ENCODE measurements around the gene MAD2L2.
A peak's percentile ranks its signal among the peaks of the same experiment; 100 is the strongest.
"Not testable (repeated sequence)": the region's sequence is repeated elsewhere in the genome, so short reads cannot be mapped to it uniquely, and the experiment has no call there.

The MAD2L2 gene

DNA sequence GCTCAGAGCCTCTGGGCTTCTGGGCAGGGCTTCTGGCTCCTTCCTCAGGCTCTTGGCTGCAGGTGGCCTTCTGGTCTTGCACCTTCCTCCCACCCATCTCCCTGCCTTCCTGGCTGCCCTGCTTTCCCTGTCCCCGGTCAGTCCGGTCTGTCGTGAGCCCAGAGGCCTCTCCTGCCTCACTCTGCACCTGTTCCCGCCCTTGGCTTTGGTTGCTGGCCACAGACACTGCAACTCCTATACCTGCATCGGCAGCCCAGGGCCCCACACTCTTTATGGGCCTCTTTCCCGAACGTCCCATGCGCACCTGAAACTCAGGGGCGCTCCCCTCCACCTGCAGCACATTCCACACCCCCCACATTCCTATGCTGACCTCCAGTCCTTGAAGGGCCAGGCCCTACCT is 34.6 kb downstream of the MAD2L2 start:
- no peak overlapping the region for H3K4me3 ChIP-seq (ENCODE audit: low read depth, low read length)
- TF ChIP-seq, protein P1, sequence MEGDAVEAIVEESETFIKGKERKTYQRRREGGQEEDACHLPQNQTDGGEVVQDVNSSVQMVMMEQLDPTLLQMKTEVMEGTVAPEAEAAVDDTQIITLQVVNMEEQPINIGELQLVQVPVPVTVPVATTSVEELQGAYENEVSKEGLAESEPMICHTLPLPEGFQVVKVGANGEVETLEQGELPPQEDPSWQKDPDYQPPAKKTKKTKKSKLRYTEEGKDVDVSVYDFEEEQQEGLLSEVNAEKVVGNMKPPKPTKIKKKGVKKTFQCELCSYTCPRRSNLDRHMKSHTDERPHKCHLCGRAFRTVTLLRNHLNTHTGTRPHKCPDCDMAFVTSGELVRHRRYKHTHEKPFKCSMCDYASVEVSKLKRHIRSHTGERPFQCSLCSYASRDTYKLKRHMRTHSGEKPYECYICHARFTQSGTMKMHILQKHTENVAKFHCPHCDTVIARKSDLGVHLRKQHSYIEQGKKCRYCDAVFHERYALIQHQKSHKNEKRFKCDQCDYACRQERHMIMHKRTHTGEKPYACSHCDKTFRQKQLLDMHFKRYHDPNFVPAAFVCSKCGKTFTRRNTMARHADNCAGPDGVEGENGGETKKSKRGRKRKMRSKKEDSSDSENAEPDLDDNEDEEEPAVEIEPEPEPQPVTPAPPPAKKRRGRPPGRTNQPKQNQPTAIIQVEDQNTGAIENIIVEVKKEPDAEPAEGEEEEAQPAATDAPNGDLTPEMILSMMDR (IDR thresholded peaks at IDR 0.05; ENCODE audit: insufficient read depth, low read depth, low read length, missing control alignments) = no peak
- DNase-seq (ENCODE audit: low read depth) = no peak

DNA sequence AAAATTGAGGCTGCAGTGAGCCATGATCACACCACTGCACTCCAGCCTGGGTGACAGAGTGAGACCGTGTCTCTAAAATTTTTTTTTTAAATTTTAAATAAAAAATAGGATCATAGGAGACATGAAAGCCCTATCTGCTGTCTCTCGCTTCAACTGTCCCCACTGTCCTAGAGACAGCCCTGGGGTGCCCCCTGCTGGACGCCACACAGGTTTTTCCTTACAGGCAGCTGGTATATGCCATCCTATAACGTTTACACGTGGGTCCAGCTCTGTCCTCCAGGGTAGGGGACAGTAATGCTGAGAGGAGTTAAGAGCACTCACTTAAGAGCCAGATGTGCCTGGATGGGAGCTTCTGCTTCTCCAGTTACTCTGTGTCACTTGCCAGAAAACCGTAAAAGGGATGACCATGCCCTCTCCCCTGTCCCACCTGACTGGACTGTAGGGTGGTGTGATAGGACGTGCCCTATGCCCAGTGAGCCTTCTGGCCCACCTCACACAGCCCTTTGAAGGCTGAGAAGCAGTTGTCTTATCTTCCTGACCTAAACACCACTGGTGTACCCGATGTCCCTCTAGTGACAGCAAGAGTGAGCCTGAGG is 35.2 kb downstream of the MAD2L2 start:
- TF ChIP-seq, protein P1 (IDR thresholded peaks at IDR 0.05; ENCODE audit: insufficient read depth, low read depth, low read length, missing control alignments) = peak; percentile 83
- DNase-seq (ENCODE audit: low read depth) = peak; percentile 78
- no peak overlapping the region for H3K4me3 ChIP-seq (ENCODE audit: low read depth, low read length)

DNA sequence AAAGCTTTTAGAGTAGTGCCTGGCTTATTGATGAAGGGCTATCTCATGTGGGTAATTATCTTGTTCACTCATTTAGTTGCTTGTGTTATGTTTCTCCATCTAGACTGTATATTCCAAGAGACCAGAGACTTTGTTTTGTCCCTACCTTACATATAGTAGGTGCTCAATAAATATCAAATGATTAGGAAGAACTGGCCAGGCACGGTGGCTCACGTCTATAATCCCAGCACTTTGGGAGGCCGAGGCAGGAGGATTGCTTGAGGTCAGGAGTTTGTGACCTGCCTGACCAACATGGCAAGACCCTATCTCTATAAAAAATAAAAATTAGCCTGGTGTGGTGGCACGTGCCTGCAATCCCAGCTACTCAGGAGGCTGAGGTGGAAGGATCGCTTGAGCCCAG is 35.7 kb downstream of the MAD2L2 start:
- no peak overlapping the region for H3K4me3 ChIP-seq (ENCODE audit: low read depth, low read length)
- DNase-seq (ENCODE audit: low read depth) = no peak
- TF ChIP-seq, protein P1 (IDR thresholded peaks at IDR 0.05; ENCODE audit: insufficient read depth, low read depth, low read length, missing control alignments) = no peak

DNA sequence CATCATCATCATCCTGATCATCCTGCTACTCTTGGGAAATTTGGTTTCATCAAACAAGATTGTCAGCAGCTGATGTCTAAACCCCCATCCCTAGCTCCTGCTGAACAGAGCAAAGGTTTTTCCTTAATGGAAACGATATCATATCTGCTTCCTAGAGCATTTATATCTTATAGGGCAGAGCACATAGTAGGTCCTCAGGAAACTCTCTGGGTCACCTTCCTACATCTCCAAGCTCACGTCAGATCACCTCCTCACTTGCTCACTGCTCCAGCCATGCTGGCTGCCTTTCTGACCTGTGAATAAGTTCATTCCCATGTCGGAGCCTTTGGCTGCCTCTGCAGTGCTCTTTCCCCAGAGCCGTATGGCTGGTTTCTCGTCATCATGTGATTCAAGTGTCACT is 37.2 kb downstream of the MAD2L2 start:
- no peak for DNase-seq (ENCODE audit: low read depth)
- TF ChIP-seq, protein P1 (IDR thresholded peaks at IDR 0.05; ENCODE audit: insufficient read depth, low read depth, low read length, missing control alignments) = no peak
- H3K4me3 ChIP-seq (ENCODE audit: low read depth, low read length) = no peak overlapping the region

DNA sequence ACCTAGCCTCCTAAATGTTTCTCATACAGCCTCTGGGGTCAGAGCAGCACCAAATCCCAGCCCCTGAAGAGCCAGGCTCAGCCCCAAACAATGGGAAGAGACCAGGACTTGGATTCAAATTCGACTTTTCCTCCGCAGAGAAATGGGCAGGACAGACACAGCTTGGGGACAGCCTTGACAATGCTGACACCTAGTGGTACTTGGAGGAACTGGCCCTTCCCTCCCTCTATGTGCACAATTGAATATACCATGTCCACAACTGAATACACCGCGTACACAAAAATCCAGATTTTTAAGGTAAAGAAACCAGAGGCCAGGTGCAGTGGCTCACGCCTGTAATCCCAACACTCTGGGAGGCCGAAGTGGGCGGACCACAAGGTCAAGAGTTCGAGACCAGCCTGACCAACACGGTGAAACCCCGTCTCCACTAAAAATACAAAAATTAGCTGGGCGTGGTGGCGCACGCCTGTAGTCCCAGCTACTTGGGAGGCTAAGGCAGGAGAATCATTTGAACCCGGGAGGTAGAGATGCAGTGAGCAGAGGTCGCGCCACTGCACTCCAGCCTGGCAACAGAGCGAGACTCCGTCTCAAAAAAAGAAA is 38.4 kb downstream of the MAD2L2 start:
- not testable (repeated sequence) for H3K4me3 ChIP-seq (ENCODE audit: low read depth, low read length)
- TF ChIP-seq, protein P1 (IDR thresholded peaks at IDR 0.05; ENCODE audit: insufficient read depth, low read depth, low read length, missing control alignments) = peak; percentile 99
- peak; percentile 73 for DNase-seq (ENCODE audit: low read depth)

DNA sequence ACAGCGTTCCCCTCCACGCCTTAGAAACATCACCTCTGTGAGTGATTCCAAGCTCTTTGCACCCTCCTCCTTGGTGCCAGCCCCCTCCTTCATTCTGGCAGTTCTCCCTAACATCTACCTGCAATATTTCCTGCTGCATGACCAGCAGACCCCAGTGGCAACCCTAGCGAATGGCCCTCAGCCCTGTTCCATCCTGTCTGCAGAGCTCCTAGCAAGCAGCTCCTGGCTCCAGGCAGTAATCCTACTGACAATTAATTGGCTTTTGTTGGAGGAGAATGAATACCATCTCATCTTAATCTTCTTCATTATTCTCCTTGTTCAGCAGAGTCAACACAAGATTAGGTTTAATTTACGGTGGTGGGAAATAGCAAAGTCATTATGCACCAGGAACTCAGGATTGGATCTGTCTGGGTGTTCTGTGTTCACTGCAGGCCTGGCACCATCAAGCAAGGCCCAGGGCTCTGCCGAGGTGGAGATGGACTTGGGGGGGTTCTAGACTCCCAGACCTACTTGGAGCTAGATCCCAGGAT is 39.1 kb downstream of the MAD2L2 start:
- H3K4me3 ChIP-seq (ENCODE audit: low read depth, low read length) = no peak overlapping the region
- DNase-seq (ENCODE audit: low read depth) = no peak
- TF ChIP-seq, protein P1 (IDR thresholded peaks at IDR 0.05; ENCODE audit: insufficient read depth, low read depth, low read length, missing control alignments) = no peak

Data from GM12865 (cell line).